ENCODE measurements around the gene FREM2.

The FREM2 gene

GRCh38 chr13:38687246-38688229 is 661 bp downstream of the FREM2 start:
- DNase-seq (ENCODE audit: extremely low read depth in 1 of 2, low read depth in 1 of 2): no peak

GRCh38 chr13:38688674-38689073 is 1.8 kb downstream of the FREM2 start:
- DNase-seq (ENCODE audit: extremely low read depth in 1 of 2, low read depth in 1 of 2): no peak

- no peak for DNase-seq (ENCODE audit: extremely low read depth in 1 of 2, low read depth in 1 of 2)
Observed at GRCh38 chr13:38690231-38690630, 3.4 kb downstream of the FREM2 start.

GRCh38 chr13:38693168-38693567 is 6.3 kb downstream of the FREM2 start:
- DNase-seq (ENCODE audit: extremely low read depth in 1 of 2, low read depth in 1 of 2): no peak

DNA sequence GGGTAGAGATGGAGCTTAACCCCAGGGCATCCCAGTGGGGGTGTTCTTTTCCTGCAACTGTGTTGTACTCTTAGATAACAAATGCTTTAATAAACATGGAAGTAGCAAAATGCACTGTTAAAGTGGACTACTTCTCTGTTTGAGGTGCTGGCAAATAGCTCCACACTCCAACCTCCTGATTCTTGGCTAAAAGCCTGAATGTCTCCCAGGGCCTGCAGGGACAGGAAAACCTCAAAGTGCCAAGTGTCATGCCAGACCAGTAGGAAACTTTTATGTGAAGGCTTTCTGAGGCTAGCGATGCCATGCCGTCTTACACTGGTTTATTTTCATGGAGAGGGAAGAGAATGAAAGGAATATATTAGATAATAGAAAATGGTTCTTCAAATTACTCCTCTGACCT is 6.8 kb downstream of the FREM2 start:
- DNase-seq (ENCODE audit: extremely low read depth in 1 of 2, low read depth in 1 of 2): no peak

DNA sequence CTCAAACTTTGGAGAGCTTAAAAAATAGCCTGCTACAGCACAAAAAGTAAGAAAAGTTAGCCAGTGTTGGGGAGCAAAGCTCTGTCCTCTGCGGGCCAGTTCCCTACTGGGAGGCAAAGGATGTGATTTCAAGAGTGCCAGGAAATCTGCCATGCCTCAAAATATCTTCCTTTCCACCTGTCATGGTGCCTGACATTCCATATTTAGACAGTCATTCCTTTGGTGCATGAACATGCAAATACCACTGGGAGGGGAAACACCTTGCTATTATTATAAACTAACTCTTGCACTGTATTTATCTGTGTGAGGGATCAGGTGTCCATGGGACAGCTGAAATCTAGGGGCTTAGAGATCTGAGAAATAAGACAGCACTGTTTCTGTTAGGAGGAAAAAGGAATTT is 10.3 kb downstream of the FREM2 start:
- DNase-seq (ENCODE audit: extremely low read depth in 1 of 2, low read depth in 1 of 2): no peak

- DNase-seq (ENCODE audit: extremely low read depth in 1 of 2, low read depth in 1 of 2): no peak
Observed at GRCh38 chr13:38697628-38698333, 10.9 kb downstream of the FREM2 start.

DNA sequence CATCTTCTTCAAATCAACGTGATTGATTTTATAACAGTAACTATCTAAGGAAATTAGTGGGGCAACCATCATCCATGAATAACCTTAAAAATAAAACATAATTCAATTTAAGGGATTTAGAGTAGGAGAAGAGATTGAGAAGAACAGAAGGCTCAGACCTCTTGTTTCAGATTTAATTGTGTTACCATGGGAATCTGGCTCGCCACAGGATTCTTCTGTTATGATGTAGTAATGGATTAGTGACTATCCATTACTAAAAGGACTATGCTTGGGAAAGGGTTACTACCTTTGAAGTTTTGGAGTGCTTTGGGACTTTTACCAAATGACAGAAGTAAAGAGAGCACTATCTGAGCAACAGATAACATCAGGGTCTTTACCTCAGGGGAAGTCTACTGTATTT is 13.2 kb downstream of the FREM2 start:
- no peak for DNase-seq (ENCODE audit: extremely low read depth in 1 of 2, low read depth in 1 of 2)

- no peak for DNase-seq (ENCODE audit: extremely low read depth in 1 of 2, low read depth in 1 of 2)
Observed at GRCh38 chr13:38702669-38703068, 15.8 kb downstream of the FREM2 start.

DNA sequence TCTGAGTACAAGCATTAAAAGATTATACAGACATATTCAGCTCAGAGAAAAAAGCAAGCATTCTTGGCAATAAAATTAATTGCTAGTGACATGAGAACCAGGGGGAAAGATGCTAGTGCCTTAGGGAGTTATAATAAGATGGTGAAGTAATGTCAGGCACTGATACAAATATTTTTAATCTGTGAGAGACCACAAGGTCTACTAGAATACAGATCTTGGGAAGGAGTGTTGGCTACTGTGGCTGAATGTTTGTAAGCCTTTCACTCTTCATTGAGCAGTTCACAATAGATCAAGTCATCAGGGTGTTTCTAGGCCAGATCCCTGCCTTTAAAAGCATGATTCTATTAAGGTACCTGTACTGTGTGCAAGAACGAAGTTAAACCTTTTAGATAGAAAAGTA is 16.4 kb downstream of the FREM2 start:
- no peak for DNase-seq (ENCODE audit: extremely low read depth in 1 of 2, low read depth in 1 of 2)

GRCh38 chr13:38705365-38705764 is 18.5 kb downstream of the FREM2 start:
- no peak for DNase-seq (ENCODE audit: extremely low read depth in 1 of 2, low read depth in 1 of 2)

GRCh38 chr13:38707460-38707859 is 20.6 kb downstream of the FREM2 start:
- DNase-seq (ENCODE audit: extremely low read depth in 1 of 2, low read depth in 1 of 2): no peak

DNA sequence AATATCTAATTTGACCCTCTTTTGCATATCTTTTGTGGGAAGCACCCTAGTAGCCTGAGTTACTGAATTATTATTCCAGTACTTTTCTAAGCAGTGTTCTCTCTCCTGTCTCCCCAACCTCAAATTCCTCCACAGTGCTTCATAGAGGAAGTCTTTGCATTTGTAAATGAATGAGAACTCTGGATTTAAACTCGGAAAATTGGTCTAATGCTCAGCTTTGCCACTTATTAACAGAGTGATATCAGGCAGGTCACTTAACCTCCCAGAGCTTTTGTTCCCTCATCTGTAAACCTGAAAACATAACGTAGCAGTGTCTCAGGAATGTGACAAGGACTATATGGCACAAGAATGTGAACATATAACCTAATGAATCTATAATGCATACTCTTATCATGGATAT is 26.2 kb downstream of the FREM2 start:
- no peak for DNase-seq (ENCODE audit: extremely low read depth in 1 of 2, low read depth in 1 of 2)

- no peak for DNase-seq (ENCODE audit: extremely low read depth in 1 of 2, low read depth in 1 of 2)
Observed at GRCh38 chr13:38718374-38718773, 31.5 kb downstream of the FREM2 start.

GRCh38 chr13:38730332-38730731 is 43.5 kb downstream of the FREM2 start:
- DNase-seq (ENCODE audit: extremely low read depth in 1 of 2, low read depth in 1 of 2): no peak

DNA sequence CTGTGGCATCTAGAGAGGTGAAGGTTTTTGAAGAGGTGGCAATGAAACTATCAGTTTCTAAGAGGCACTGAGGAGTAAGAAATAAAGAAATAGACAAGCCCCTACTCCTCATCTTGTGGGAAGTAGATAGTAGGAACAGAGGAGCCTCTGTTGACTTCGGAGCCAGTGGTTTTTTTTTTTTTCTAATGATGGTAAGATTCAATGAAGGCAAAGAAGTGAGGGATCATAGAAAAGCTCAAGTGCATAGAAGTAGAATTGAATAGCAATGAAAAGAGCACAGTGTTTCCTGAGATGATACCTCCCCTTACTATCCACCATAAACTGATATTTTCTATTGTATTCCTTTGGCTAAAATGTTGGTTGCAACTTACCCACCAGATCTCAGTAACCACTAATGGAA is 46.3 kb downstream of the FREM2 start:
- no peak for DNase-seq (ENCODE audit: extremely low read depth in 1 of 2, low read depth in 1 of 2)

- no peak for DNase-seq (ENCODE audit: extremely low read depth in 1 of 2, low read depth in 1 of 2)
Observed at GRCh38 chr13:38735665-38736440, 49.0 kb downstream of the FREM2 start.

- DNase-seq (ENCODE audit: extremely low read depth in 1 of 2, low read depth in 1 of 2): no peak
Observed at GRCh38 chr13:38743466-38743865, 56.6 kb downstream of the FREM2 start.

GRCh38 chr13:38752686-38753085 is 65.8 kb downstream of the FREM2 start:
- no peak for DNase-seq (ENCODE audit: extremely low read depth in 1 of 2, low read depth in 1 of 2)

- DNase-seq (ENCODE audit: extremely low read depth in 1 of 2, low read depth in 1 of 2): no peak
Observed at GRCh38 chr13:38753878-38754277, 67.0 kb downstream of the FREM2 start.

- DNase-seq (ENCODE audit: extremely low read depth in 1 of 2, low read depth in 1 of 2): no peak
Observed at GRCh38 chr13:38755793-38756192, 68.9 kb downstream of the FREM2 start.

Data from activated CD8-positive, alpha-beta memory T cell treated with anti-CD3 and anti-CD28 coated beads for 1 hour (primary cell).